WTC11 (cell line): ENCODE measurements around the gene PRR15L. TPM values are rescaled to one million over a fixed set of nuclear protein-coding genes. Genes with fewer than 3 reads are reported as not detected.
"Not testable (repeated sequence)": the region's sequence is repeated elsewhere in the genome, so short reads cannot be mapped to it uniquely, and the experiment has no call there.

Source experiments
- ATAC-seq: fragments of 200-7000 bp; cut with Tn5 transposase; 2 replicates; pipeline ENCODE4 v1.10.0; 2021; ENCODE audit warnings: mild to moderate bottlenecking, moderate library complexity
- CTCF ChIA-PET: fragments of 300-600 bp; sonication (Branson Sonifier 250); formaldehyde crosslinking; loops from one replicate; lab custom pipeline; 2021; ENCODE audit warnings: antibody characterized with exemption; lab: Charles Lee
- POLR2A ChIA-PET: fragments of 350-600 bp; sonication (Branson Sonifier 250); formaldehyde crosslinking; loops from one replicate; lab custom pipeline; 2021; ENCODE audit warnings: antibody characterized with exemption; lab: Charles Lee
- DNase-seq: peaks from one replicate; pipeline ENCODE4 v3.0.0; 2021; ENCODE audit warnings: low spot score
- H3K27ac Mint-ChIP-seq: 2 replicates; pipeline ENCODE4 v1.8.0; 2021; ENCODE audit warnings: mixed read lengths
- H3K27me3 Mint-ChIP-seq: 2 replicates; pipeline ENCODE4 v1.8.0; 2021; ENCODE audit warnings: low read depth, mild to moderate bottlenecking, moderate library complexity, mixed read lengths
- H3K36me3 Mint-ChIP-seq: 2 replicates; pipeline ENCODE4 v1.8.0; 2021; ENCODE audit warnings: mixed read lengths
- H3K4me1 Mint-ChIP-seq: 2 replicates; pipeline ENCODE4 v1.8.0; 2022; ENCODE audit warnings: mixed read lengths
- H3K4me3 Mint-ChIP-seq: 2 replicates; pipeline ENCODE4 v1.8.0; 2021; ENCODE audit warnings: mild to moderate bottlenecking, moderate library complexity, mixed read lengths
- H3K9me3 Mint-ChIP-seq: 2 replicates; pipeline ENCODE4 v1.8.0; 2021; ENCODE audit warnings: mixed read lengths
- ETV6 ChIP-seq: sonication (generic); formaldehyde crosslinking; IDR thresholded peaks from 2 replicates; pipeline ENCODE4 v1.8.1; 2022; ENCODE audit warnings: mild to moderate bottlenecking, missing genetic modification reagents
- GRHL2 ChIP-seq: fragments of 250-450 bp; sonication (Bioruptor Pico); IDR thresholded peaks from 2 replicates; pipeline ENCODE4 v1.8.0; 2022; ENCODE audit warnings: mild to moderate bottlenecking, moderate library complexity; ENCODE audit not compliant: insufficient replicate concordance, severe bottlenecking
- KAT7 ChIP-seq: sonication (generic); formaldehyde crosslinking; IDR thresholded peaks from 2 replicates; pipeline ENCODE4 v1.8.1; 2023; ENCODE audit warnings: missing genetic modification reagents, mild to moderate bottlenecking, borderline replicate concordance
- NFE2L1 ChIP-seq: sonication (generic); formaldehyde crosslinking; IDR thresholded peaks from 2 replicates; pipeline ENCODE4 v1.8.1; 2023; ENCODE audit warnings: missing genetic modification reagents
- NR3C1 ChIP-seq: sonication (generic); formaldehyde crosslinking; conservative IDR thresholded peaks from 2 replicates; pipeline ENCODE4 v1.8.1; 2023; ENCODE audit warnings: low read depth, mild to moderate bottlenecking, missing genetic modification reagents
- PRRX2 ChIP-seq: fragments of 250-450 bp; sonication (Bioruptor Pico); IDR thresholded peaks from 2 replicates; pipeline ENCODE4 v1.8.0; 2021; ENCODE audit warnings: mild to moderate bottlenecking
- SP1 ChIP-seq: sonication (generic); formaldehyde crosslinking; conservative IDR thresholded peaks from 2 replicates; pipeline ENCODE4 v1.8.1; 2022; ENCODE audit warnings: missing genetic modification reagents
- ZNF121 ChIP-seq: sonication (generic); formaldehyde crosslinking; IDR thresholded peaks from 2 replicates; pipeline ENCODE4 v1.8.0; 2023; ENCODE audit warnings: missing genetic modification reagents
- ZNF671 ChIP-seq: fragments of 250-450 bp; sonication (Bioruptor Pico); IDR thresholded peaks from 2 replicates; pipeline ENCODE4 v1.8.0; 2021; ENCODE audit warnings: mild to moderate bottlenecking
- total RNA-seq: library from RNA; stranded (reverse); gene quantifications from 3 replicates; pipeline ENCODE4 v1.2.3, GENCODE V29; 2021
- TF ChIP-seq, protein P1 (sequence below): sonication (generic); formaldehyde crosslinking; IDR thresholded peaks from 2 replicates; pipeline ENCODE4 v1.8.0; 2023; ENCODE audit warnings: missing genetic modification reagents, mild to moderate bottlenecking, borderline replicate concordance
- TF ChIP-seq, protein P2 (sequence below): sonication (generic); formaldehyde crosslinking; IDR thresholded peaks from 2 replicates; pipeline ENCODE4 v1.8.1; 2022; ENCODE audit warnings: mild to moderate bottlenecking, missing genetic modification reagents, moderate library complexity, borderline replicate concordance
- TF ChIP-seq, protein P3 (sequence below): fragments of 200-600 bp; IDR thresholded peaks from 2 replicates; pipeline ENCODE4 v1.8.0; 2022; ENCODE audit warnings: antibody characterized with exemption
- TF ChIP-seq, protein P4 (sequence below): sonication (generic); formaldehyde crosslinking; IDR thresholded peaks from 2 replicates; pipeline ENCODE4 v1.8.1; 2023; ENCODE audit warnings: mild to moderate bottlenecking, missing genetic modification reagents, moderate library complexity
- TF ChIP-seq, protein P5 (sequence below): sonication (generic); formaldehyde crosslinking; IDR thresholded peaks from 2 replicates; pipeline ENCODE4 v1.8.0; 2023; ENCODE audit warnings: missing genetic modification reagents
- TF ChIP-seq, protein P6 (sequence below): sonication (generic); formaldehyde crosslinking; IDR thresholded peaks from 2 replicates; pipeline ENCODE4 v1.8.0; 2023; ENCODE audit warnings: mild to moderate bottlenecking, missing genetic modification reagents
- TF ChIP-seq, protein P7 (sequence below): sonication (generic); formaldehyde crosslinking; IDR thresholded peaks from 2 replicates; pipeline ENCODE4 v1.8.0; 2022; ENCODE audit warnings: mild to moderate bottlenecking, missing genetic modification reagents
- TF ChIP-seq, protein P8 (sequence below): sonication (generic); formaldehyde crosslinking; IDR thresholded peaks from 2 replicates; pipeline ENCODE4 v1.8.0; 2022; ENCODE audit warnings: mild to moderate bottlenecking, missing genetic modification reagents

Gene PRR15L
- total RNA-seq, 1 experiment from 2014 or later, result 0.59 TPM

DNA sequence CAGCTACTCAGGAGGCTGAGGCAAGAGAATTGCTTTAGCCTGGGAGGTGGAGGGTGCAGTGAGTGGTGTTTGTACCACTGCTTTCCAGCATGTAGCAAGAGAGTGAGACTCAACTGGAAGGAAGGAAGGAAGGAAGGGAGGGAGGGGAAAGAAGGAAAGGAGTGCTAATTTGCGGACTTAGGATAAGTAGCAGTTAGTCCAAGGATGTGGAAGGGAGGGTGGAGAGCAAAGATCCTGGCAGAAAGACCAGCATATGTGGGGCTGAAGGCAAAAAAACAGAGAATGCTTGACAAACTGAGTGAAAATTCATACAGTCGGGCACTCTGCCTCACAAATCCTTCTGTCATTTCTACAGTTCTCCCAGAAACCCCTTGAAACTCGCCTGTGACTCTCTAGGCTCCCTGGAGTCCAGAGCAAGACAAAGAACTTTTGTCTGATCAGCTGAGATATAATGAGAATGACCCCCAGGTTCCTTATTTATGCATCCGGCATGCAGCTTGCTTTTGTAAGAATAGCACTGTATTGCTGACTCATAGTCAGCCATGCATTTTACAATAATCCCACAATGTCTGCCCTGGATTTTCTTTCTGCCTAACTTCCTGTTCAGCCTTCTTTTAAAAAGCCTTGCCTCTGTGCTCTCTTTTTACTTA, 44.7 kb upstream of the PRR15L start:
- H3K36me3 Mint-ChIP-seq, result no peaks in the 10 kb centered on the region
- DNase-seq, result no peak
- H3K9me3 Mint-ChIP-seq, result no peaks in the 10 kb centered on the region
- no peak for ATAC-seq
- ChIA-PET CTCF (interaction anchor here (0.9 to 5.1 kb wide), 10 partner anchors 9 to 155 kb away, joined by 3 to 33 read pairs (median 4); partner anchors contain the start of genes CDK5RAP3 and PNPO), POLR2A (interaction anchor here (1.3 kb wide), 1 partner anchor 46 kb away, joined by 4 read pairs; the partner anchor contains the start of gene NFE2L1)
- peak overlapping the region; percentile 21 for H3K4me3 Mint-ChIP-seq
- 0 out of 2 replicates have a peak, but pooled peaks have one; percentile 8 for TF ChIP-seq ETV6
- TF ChIP-seq NR3C1, result no peak
- TF ChIP-seq, protein P1, sequence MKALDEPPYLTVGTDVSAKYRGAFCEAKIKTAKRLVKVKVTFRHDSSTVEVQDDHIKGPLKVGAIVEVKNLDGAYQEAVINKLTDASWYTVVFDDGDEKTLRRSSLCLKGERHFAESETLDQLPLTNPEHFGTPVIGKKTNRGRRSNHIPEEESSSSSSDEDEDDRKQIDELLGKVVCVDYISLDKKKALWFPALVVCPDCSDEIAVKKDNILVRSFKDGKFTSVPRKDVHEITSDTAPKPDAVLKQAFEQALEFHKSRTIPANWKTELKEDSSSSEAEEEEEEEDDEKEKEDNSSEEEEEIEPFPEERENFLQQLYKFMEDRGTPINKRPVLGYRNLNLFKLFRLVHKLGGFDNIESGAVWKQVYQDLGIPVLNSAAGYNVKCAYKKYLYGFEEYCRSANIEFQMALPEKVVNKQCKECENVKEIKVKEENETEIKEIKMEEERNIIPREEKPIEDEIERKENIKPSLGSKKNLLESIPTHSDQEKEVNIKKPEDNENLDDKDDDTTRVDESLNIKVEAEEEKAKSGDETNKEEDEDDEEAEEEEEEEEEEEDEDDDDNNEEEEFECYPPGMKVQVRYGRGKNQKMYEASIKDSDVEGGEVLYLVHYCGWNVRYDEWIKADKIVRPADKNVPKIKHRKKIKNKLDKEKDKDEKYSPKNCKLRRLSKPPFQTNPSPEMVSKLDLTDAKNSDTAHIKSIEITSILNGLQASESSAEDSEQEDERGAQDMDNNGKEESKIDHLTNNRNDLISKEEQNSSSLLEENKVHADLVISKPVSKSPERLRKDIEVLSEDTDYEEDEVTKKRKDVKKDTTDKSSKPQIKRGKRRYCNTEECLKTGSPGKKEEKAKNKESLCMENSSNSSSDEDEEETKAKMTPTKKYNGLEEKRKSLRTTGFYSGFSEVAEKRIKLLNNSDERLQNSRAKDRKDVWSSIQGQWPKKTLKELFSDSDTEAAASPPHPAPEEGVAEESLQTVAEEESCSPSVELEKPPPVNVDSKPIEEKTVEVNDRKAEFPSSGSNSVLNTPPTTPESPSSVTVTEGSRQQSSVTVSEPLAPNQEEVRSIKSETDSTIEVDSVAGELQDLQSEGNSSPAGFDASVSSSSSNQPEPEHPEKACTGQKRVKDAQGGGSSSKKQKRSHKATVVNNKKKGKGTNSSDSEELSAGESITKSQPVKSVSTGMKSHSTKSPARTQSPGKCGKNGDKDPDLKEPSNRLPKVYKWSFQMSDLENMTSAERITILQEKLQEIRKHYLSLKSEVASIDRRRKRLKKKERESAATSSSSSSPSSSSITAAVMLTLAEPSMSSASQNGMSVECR (CRISPR knock-in tag), result no peak
- TF ChIP-seq NFE2L1, result 0 out of 2 replicates have a peak, but pooled peaks have one; percentile 49
- TF ChIP-seq, protein P2, sequence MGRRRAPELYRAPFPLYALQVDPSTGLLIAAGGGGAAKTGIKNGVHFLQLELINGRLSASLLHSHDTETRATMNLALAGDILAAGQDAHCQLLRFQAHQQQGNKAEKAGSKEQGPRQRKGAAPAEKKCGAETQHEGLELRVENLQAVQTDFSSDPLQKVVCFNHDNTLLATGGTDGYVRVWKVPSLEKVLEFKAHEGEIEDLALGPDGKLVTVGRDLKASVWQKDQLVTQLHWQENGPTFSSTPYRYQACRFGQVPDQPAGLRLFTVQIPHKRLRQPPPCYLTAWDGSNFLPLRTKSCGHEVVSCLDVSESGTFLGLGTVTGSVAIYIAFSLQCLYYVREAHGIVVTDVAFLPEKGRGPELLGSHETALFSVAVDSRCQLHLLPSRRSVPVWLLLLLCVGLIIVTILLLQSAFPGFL (CRISPR knock-in tag), result no peak
- no peaks in the 10 kb centered on the region; the same call in 1 of the 2 replicates for H3K27me3 Mint-ChIP-seq
- peak overlapping the region; percentile 75 for H3K27ac Mint-ChIP-seq
- H3K4me1 Mint-ChIP-seq, result peaks cover 52% of the 10 kb centered on the region

DNA sequence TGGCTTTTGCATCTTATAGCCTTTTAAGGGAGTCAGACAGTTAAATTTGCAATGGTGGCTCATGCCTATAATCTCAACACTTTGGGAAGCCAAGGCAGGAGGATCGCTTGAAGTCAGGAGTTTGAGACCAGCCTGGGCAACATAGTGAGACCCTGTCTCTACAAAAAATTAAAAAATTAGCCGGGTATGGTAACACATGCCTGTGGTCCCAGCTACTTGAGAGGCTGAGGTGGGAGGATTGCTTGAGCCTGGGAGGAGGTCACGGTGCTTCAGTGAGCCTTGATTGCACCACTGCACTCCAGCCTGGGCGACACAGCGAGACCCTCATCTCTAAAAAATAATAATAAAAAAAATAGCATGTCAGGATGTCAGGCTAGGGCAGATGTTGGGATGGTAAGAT, 44.0 kb upstream of the PRR15L start:
- DNase-seq, ATAC-seq, H3K9me3 Mint-ChIP-seq, POLR2A ChIA-PET, H3K27me3 Mint-ChIP-seq, H3K4me3 Mint-ChIP-seq, H3K36me3 Mint-ChIP-seq, H3K27ac Mint-ChIP-seq: not testable (repeated sequence)
- CTCF ChIA-PET, result interaction anchor here (1.0 to 2.5 kb wide), 6 partner anchors 8 to 31 kb away, joined by 3 to 24 read pairs (median 3); partner anchors contain the start of gene CDK5RAP3
- H3K4me1 Mint-ChIP-seq, result peaks cover 47% of the 10 kb centered on the region
- TF ChIP-seq ZNF121 (CRISPR knock-in tag), result peak; percentile 94

DNA sequence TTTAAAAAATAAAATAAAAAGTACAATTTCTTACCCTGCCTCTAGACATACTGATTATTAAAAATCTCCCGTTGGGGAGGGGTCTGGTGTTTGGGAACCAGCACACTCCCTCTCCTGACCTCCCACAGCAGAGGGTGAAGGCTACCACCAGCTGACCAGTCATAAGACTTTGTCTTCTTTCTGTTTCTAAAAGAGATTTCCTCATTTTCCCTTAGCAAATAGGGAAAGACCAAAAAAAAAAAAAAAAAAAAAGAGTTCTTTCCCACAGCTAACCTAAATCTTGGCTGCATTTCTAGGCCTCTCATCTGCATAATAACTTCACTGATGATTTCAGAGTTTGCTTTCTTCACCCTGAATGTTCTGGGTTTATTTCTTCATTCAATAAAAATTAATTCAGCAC, 43.5 kb upstream of the PRR15L start:
- Mint-ChIP-seq H3K4me3 (no peak overlapping the region), H3K36me3 (no peaks in the 10 kb centered on the region), H3K27me3 (no peaks in the 10 kb centered on the region; the same call in 1 of the 2 replicates), H3K27ac (no peak overlapping the region), H3K4me1 (peaks cover 50% of the 10 kb centered on the region), H3K9me3 (no peaks in the 10 kb centered on the region)
- ChIA-PET CTCF (interaction anchor here (1.0 to 1.4 kb wide), 5 partner anchors 8 to 30 kb away, joined by 3 to 4 read pairs (median 3); partner anchors contain the start of gene CDK5RAP3), POLR2A (no interaction called here)
- ATAC-seq (no peak), DNase-seq (no peak)
- TF ChIP-seq, protein P3, sequence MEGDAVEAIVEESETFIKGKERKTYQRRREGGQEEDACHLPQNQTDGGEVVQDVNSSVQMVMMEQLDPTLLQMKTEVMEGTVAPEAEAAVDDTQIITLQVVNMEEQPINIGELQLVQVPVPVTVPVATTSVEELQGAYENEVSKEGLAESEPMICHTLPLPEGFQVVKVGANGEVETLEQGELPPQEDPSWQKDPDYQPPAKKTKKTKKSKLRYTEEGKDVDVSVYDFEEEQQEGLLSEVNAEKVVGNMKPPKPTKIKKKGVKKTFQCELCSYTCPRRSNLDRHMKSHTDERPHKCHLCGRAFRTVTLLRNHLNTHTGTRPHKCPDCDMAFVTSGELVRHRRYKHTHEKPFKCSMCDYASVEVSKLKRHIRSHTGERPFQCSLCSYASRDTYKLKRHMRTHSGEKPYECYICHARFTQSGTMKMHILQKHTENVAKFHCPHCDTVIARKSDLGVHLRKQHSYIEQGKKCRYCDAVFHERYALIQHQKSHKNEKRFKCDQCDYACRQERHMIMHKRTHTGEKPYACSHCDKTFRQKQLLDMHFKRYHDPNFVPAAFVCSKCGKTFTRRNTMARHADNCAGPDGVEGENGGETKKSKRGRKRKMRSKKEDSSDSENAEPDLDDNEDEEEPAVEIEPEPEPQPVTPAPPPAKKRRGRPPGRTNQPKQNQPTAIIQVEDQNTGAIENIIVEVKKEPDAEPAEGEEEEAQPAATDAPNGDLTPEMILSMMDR, result no peak
- TF ChIP-seq KAT7 (CRISPR knock-in tag) (no peak), PRRX2 (CRISPR knock-in tag) (no peak), SP1 (CRISPR knock-in tag) (no peak), GRHL2 (CRISPR knock-in tag) (no peak), ZNF121 (CRISPR knock-in tag) (no peak), ZNF671 (CRISPR knock-in tag) (no peak)
- TF ChIP-seq, protein P4, sequence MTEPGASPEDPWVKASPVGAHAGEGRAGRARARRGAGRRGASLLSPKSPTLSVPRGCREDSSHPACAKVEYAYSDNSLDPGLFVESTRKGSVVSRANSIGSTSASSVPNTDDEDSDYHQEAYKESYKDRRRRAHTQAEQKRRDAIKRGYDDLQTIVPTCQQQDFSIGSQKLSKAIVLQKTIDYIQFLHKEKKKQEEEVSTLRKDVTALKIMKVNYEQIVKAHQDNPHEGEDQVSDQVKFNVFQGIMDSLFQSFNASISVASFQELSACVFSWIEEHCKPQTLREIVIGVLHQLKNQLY (CRISPR knock-in tag), result no peak
- TF ChIP-seq, protein P5, sequence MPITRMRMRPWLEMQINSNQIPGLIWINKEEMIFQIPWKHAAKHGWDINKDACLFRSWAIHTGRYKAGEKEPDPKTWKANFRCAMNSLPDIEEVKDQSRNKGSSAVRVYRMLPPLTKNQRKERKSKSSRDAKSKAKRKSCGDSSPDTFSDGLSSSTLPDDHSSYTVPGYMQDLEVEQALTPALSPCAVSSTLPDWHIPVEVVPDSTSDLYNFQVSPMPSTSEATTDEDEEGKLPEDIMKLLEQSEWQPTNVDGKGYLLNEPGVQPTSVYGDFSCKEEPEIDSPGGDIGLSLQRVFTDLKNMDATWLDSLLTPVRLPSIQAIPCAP, result no peak
- TF ChIP-seq, protein P6, sequence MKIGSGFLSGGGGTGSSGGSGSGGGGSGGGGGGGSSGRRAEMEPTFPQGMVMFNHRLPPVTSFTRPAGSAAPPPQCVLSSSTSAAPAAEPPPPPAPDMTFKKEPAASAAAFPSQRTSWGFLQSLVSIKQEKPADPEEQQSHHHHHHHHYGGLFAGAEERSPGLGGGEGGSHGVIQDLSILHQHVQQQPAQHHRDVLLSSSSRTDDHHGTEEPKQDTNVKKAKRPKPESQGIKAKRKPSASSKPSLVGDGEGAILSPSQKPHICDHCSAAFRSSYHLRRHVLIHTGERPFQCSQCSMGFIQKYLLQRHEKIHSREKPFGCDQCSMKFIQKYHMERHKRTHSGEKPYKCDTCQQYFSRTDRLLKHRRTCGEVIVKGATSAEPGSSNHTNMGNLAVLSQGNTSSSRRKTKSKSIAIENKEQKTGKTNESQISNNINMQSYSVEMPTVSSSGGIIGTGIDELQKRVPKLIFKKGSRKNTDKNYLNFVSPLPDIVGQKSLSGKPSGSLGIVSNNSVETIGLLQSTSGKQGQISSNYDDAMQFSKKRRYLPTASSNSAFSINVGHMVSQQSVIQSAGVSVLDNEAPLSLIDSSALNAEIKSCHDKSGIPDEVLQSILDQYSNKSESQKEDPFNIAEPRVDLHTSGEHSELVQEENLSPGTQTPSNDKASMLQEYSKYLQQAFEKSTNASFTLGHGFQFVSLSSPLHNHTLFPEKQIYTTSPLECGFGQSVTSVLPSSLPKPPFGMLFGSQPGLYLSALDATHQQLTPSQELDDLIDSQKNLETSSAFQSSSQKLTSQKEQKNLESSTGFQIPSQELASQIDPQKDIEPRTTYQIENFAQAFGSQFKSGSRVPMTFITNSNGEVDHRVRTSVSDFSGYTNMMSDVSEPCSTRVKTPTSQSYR (CRISPR knock-in tag), result no peak
- TF ChIP-seq, protein P7, sequence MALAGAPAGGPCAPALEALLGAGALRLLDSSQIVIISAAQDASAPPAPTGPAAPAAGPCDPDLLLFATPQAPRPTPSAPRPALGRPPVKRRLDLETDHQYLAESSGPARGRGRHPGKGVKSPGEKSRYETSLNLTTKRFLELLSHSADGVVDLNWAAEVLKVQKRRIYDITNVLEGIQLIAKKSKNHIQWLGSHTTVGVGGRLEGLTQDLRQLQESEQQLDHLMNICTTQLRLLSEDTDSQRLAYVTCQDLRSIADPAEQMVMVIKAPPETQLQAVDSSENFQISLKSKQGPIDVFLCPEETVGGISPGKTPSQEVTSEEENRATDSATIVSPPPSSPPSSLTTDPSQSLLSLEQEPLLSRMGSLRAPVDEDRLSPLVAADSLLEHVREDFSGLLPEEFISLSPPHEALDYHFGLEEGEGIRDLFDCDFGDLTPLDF (CRISPR knock-in tag), result no peak
- TF ChIP-seq, protein P8, sequence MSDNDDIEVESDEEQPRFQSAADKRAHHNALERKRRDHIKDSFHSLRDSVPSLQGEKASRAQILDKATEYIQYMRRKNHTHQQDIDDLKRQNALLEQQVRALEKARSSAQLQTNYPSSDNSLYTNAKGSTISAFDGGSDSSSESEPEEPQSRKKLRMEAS (CRISPR knock-in tag), result no peak
